HG02981 (cell line): Measurements from ENCODE around the gene MMRN2.
"Not testable (repeated sequence)": the region's sequence is repeated elsewhere in the genome, so short reads cannot be mapped to it uniquely, and the experiment has no call there.

ENCODE experiments used
- ATAC-seq: cut with Tn5 transposase; IDR thresholded peaks from one replicate; pipeline ENCODE4 v1.9.1; 2021; ENCODE audit warnings: mild to moderate bottlenecking, moderate library complexity; ENCODE audit not compliant: unreplicated experiment

Gene MMRN2

DNA sequence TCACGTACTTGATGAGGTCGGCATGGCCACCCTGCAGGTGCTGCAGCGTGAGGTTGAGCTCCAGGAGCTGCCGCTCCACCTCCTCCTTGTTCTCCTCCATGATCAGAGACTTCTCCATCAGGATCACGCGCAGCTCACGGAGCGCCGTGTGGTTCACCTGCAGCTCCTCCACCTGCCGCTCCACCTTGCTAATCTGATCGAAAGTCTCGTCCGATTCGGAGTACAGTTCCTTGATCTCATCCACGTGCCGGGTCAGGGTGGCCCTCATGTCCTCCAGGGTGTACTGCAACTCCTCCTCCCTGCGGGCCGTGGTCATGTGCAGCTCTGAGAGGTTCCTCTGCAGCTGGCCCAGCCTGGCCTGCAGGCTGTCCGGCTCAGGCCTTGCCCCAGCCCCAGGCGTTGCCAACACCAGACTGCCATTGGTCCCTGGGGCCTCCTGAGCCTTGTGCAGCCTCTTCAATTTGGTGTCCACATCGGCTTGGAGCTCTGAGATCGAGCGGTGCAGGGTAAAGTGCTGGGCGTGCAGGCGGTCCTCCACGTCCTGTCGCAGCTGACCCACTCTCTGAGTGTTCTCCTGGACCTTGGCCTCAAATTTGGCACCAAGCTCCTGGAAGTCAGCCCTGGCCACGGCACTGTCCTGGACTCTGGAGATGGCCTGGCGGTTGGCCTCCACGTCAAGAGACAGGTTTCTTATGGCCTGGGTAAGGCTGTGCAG is 13.9 kb downstream of the MMRN2 start:
- ATAC-seq, result no peak

DNA sequence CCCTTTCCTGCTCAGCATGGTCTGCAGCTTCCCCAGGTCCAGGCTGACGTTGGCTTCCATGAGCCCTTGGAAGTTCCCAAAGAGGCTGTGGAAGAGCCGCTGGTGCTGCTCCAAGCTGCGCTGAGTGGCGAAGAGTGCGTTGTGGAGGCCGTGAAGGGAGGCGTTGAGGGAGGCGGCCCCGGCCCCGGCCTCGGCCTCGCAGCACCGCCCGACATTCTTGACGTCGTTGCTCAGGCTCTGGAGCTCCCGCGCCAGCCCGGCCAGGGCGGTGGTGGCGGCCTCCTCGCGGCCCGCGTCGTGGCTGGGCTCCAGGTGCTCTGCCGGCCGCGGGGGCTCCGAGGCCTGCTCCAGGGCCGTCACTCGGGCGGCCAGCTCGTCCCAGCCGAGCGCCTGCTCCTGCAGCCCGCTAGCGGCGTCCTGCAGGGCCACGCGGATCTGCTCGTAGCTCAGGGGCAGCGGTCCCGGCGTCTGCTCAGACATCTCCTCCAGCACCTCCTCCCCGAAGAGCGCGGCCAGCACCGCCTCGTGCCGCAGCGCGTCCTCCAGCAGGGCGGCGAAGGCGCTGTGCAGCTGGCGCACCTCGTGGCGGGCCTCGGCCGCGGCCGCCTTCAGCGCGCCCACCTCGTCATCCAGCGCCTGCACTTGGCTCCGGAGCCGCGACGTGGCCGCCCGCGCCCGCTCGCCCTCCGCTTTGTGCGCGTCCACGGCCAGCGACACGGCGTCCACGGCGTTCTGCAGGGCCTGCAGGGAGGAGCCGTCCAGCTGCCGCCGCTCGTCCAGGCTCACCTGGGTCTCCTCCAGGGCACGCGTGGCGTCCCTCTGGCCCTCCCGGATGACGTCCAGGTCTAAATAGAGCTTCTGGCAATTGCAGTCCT is 14.7 kb downstream of the MMRN2 start:
- no peak for ATAC-seq

DNA sequence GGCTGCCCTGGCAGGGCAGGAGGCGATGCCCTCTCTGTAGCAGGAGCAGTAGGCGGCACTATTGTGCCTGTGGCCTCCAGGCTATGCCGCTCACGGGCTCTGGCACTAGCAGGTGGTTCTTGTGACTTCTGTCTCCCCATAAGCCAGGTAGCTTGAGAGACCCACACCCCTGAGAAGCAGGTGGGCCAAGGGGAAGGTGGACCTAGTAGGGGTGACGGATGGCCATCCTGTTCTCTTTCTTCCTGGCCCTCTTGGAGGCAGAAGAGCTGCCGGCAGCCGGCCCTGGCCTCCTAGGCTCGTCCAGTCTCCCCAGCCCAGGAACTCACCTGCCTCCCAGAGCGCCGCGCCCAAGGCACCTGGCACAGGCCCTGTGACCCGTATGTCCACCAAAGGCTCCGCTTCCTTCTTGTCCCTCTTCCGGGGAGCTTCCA is 15.4 kb downstream of the MMRN2 start:
- no peak for ATAC-seq

DNA sequence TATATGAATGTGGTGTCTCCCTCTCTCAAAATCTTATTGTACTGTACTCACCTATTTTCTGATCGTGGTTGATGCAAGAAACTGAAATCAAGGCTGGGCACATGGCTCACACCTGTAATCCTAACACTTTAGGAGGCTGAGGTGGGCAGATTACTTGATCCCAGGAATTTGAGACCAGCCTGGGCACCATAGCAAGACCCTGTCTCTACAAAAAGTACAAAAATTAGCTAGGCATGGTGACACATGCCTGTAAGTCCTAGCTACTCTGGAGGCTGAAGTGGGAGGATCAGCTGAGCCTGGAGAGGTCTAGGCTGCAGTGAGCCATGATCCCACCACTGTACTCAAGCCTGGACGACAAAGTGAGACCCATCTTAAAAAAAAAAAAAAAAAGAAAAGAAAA is 16.0 kb downstream of the MMRN2 start:
- no peak for ATAC-seq

DNA sequence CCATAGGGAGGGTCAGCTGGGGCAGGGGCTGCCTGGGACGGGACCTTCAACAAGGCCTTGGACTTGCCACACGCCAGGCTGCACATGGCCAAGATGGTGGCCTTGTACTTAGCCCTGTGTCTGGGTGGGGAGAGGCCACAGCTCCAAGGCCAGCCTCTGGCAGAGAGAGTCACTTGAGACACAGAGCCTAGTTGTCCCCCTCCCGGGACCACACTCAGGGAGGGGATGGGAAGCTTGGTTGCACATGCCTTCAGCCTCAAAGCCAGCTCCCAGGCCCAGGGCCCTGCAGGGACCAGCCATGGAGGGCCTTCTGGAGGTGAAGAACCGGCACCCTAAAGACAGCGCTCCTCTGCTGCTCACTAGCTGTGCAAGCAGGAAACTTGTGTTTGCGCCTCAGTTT is 16.7 kb downstream of the MMRN2 start:
- ATAC-seq, result no peak

DNA sequence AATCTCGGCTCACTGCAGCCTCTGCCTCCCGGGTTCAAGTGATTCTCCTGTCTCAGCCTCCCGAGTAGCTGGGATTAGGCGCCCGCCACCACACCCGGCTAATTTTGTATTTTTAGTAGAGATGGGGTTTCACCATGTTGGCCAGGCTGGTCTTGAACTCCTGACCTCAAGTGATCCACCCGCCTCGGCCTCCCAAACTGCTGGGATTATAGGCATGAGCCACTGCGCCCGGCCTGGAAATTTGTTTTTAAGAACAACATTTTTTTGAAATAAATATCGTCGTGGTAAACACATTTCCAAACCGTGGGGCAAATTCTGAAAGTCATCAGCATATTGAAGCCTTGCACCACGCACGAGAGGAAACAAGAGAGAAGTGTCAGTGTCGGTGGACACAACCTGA is 17.3 kb downstream of the MMRN2 start:
- not testable (repeated sequence) for ATAC-seq

DNA sequence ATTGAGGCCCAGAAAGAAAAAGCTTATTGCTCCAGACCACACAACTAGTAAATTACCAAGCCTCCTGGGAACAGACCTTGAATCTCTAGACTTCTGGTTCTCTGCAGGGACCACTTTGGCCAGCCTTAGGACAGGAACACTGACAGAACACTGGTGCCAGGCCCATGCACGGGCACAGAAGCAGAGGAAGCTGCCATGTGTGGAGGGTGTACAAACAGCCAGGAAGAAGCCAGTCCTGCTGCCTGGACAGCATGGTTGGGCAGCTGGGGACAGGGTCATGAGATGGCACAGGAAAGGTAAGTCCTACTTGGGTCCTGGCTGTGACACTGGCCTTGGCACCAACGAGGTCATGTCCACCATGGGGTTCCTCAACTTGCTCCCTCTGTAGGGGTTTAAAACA is 19.2 kb downstream of the MMRN2 start:
- no peak for ATAC-seq

DNA sequence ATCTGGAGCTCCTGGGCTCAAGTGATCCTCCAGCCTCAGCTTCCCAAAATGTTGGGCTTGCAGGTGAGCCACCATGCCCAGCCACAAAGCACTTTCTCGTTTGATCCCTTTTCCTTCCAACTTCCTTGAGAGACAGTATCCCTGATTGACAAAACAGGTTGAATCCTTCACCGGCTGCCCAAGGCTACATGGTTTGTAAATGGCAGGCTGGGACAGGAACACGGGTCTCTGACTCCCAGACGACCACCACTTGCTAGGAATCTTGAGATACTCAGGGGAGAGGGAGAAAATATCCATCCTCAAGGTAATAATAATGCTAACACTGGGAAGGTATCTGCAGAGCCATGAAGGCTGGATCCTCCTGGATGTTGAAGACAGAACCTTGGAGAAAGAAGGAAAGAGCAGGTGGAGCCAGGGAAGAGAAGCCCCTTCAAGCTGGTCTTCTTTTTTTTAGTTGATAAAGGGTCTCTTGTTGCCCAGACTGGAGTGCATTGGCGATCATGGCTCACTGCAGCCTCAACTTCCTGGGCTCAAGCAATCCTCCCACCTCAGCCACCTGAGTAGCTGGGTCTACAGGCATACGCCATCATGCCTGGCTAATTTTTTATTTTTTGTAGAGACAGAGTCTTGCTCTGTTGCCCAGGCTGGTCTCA is 19.8 kb downstream of the MMRN2 start:
- ATAC-seq, result no peak

DNA sequence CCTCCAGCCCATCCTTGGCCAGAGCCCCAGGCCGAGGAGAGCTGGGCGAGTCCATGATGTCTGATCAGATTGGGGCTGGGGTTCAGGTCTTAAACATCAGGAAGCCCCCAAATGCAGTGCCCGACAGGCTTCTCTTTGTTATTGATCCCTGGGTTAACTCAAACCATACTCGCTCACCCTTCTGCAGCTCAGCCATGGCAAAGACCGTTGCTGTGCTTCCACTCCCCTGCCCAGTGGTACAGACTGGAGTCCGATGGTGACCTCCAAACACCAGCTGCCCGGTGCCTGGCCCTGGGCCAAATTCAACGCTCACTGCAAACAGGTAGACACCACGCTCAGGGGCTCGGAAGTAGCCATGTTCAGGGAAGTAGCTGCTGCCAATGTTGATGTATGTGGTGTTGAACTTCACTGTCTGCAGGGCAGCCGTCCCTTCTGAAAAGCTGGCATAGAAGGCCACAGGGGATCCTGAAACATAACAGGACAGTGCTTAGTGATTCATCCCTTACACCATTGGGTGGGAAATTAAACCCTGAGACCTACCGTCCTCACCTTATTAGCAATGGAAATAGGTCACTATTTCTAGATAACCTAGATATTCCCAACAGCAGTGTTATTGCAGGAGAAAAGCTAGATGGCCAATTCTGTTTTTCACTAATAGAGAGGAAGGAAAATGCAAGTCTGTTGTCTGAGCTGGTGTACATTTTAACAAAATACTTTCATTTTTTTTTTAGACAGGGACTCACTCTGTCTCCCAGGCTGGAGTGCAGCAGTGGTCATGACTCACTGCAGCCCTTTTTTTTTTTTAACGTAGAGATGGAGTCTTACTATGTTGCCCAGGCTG is 20.5 kb downstream of the MMRN2 start:
- no peak for ATAC-seq

DNA sequence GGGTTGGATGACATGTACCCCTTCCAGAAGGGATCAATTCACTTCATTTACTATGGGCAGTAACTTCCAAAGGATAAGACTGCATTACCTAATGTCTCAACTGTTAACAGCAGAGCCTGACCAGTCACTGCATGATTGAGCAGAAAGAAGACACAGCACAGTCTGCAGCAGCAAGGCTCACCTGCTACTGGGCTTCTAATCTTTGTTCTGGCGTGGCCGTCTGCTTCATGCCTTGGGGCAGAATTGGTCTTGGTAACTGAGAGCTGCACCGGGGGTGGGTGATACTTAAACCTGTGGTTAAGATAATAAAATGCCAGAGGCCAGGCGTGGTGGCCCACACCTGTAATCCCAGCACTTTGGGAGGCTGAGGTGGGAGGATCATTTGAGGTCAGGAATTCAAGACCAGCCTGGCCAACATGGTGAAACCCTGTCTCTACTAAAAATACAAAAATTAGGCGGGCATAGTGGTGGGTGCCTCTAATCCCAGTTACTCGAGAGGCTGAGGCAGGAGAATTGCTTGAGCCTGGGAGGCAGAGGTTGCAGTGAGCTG is 23.2 kb downstream of the MMRN2 start:
- not testable (repeated sequence) for ATAC-seq

DNA sequence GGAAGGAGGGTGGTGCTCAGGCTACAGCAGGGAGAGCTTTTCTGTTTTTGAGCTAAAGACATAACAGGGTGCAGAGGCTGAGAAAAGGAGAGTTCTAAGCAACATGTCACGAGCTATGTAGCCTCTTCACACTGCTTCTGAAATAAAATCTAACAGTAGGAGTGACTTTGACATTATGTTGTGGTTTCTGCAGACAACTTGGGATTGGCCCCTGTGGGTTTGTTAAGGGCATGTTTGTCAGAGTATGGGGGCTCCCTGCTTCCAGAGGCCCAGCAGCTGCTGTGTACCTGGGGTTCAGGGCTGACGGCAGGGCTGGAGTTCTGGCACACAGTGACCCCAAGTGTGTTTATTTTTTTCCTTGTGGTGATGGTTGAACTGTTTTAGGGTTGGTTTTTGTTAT is 24.7 kb downstream of the MMRN2 start:
- ATAC-seq, result no peak

DNA sequence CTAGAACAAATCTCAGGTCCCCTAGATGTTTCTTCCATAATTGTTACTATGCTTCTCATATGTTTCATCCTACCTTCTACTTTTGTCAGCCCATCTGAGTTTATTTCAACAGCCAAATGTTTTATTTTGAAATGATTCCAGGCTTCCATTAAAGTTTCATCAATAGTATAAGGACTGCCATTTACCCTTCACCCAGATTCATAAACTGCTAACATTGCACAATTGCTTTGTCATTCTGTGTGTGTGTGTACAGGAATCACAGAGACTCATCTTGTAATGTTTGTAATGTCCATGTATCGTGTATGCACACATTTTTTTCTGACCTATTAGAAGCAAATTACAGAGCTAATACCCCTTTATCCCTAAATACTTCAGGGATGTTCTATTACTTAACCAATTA is 25.5 kb downstream of the MMRN2 start:
- ATAC-seq, result no peak

DNA sequence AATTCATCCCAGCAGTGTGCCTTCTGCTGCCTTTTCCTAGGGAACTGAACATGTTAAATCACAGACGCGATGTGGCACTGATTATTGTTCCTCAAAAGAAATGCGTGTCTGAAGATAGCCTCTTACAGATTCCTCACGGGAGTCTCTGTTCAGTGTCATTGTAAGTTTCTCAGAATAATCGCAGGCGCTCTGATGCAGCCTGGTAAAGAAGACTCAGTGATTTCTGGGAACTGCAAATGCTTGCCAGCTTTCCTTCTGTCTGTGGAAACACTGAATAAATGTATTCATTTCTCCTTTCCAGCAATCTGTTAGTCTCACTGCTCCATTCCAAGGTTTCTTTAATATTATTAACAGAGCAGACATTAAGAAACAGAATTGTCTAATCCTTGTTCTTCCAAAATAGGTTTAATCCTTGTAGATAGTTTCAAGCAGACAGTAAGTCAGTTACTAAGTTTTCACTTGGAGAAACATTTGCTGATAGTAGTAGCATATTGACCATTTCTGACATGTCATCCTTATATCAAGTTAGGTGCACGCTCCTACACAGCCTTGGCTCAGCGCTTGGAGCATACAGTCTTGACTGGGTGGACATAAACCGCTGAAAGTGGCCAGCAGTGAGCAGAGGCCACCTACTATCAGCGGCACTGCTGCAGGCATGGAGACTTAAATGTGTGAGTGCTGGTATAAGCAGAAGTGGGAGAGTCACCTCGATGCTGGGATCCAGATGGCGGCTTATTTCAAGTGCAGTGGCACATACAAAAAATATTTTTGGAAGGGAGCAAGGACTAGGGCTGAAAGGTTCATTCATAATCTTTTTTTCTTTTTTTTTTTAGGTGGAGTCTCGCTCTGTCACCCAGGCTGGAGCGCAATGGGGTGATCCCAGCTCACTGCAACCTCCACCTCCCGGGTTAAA is 27.7 kb downstream of the MMRN2 start:
- no peak for ATAC-seq

DNA sequence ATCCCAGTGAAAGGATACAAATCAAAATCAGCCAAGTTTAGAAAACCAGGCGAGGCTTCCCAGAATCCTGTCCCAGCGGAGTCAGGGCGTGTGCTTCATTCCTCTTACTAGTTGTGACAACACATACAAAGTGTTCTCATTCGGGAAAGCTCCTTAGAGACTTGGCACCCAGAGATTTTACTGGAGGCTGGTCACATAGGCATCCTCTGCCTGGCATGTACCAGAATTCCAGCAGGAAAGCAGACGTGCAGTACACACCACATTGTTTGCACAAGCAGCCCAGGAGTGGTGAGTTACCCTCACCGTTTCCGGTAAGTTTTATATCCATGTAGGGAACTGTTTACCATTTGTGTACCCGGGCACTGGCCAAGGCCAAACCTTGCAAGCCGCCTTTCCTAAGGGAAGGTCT is 34.9 kb downstream of the MMRN2 start:
- ATAC-seq, result no peak

DNA sequence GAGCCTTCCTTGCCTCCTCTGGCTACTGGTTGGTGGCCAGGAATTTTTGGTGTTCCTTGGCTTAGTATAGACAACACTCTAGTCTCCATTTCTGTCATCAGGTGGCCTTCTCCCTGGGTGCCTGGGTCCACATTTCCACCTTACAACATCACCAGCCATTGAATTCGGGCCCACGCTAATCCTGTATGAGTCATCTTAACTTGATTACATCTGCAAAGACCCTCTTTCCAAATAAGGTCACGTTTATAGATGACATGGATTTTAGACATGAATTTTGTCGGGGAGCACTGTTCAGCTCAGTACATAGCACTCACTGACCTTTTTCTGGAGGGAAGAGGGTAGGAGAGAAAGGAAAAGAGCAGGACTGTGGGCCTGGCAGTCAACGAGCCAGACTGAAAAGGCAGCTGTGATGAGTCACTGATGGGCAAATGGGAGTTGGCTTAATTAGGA is 39.4 kb downstream of the MMRN2 start:
- no peak for ATAC-seq

DNA sequence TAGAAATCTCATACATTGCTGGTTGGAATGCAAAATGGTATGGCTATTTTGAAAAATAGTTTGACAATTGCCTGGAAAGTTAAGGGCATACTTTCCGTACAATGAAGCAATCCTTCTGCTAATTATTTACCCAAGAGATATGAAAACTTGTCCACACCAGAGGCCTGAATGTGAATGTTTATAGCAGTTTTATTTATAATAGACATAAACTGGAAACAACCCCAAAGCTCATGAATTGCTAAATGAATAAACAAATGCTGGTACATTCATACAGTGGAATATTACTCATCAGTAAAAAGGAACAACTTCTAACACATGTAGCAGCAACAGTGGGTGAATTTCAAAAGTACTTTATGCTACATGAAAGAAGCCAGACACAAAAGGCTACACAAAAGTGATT is 42.7 kb downstream of the MMRN2 start:
- no peak for ATAC-seq

DNA sequence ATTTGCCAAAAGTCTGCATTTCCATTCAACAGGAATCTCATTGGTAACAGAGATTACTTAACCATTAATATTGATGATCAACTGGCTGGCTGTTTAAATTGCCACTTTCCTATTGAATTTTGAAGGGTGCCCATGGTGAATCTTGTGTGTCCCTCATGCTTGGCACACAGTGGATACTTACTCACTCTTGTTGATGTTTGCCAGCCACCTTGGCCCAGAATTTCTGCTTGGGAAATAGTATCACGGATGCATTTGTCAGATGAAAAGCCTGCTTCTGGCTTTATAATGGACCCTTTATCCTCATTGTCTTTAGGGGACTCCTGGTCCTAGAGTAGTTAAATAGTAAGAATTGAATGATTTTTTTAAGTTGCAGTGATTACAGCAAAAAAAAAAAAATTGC is 52.0 kb downstream of the MMRN2 start:
- ATAC-seq, result no peak

DNA sequence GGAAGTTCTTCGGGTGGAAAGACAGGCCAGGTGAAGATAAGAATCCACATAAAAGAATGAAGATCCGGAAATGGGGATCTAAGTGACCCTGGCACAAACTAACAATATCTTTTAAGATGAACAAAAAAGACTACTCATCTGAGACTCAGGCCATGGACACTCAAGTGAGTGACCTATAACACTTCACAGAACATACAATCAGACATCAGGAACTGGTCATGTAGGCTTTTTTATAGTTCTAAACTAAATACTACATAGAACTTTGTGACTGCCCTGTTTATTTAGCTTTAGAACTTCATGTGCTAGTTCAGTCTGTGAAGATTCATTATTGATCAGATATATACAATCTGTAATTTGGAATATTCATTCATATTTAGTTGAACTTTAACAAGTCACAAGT is 52.8 kb downstream of the MMRN2 start:
- no peak for ATAC-seq

DNA sequence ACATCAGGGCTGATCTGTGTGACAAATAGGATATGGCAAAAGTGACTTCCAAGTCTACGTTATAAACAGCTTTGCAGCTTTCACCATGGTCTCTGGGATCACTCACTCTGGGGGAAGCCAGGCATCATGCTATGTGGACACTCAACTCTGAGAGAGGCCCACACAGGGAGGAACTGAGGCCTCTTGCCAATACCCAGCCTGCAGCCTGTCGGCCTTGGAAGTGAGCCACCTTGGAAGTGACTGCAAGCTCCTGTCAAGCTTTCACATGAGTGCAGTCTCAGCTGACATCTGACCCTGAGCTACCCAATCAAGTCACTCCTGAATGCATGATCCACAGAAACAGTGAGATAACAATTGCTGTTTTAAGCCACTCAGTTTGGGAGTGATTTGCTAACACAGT is 56.5 kb downstream of the MMRN2 start:
- ATAC-seq, result no peak
